Hematopoietic multipotent progenitor cell treated with erythropoietin and hydrocortisone succinate and interleukin-3 and kit ligand, for 17 days (in vitro differentiated cells): Measurements from ENCODE around the gene SOX6.
A peak's percentile ranks its signal among the peaks of the same experiment; 100 is the strongest.

Experiments
- DNase-seq: peaks from one replicate; pipeline ENCODE4 v3.0.0-alpha.2; 2015; ENCODE audit warnings: low spot score

Gene SOX6

GRCh38 chr11:15958910-15959309, 397.4 kb downstream of the SOX6 start:
- no peak for DNase-seq

- DNase-seq = no peak
Observed at GRCh38 chr11:15957234-15957633, 399.1 kb downstream of the SOX6 start.

GRCh38 chr11:15956302-15956701, 400.0 kb downstream of the SOX6 start:
- DNase-seq = no peak

- no peak for DNase-seq
Observed at GRCh38 chr11:15955595-15955994, 400.8 kb downstream of the SOX6 start.

DNA sequence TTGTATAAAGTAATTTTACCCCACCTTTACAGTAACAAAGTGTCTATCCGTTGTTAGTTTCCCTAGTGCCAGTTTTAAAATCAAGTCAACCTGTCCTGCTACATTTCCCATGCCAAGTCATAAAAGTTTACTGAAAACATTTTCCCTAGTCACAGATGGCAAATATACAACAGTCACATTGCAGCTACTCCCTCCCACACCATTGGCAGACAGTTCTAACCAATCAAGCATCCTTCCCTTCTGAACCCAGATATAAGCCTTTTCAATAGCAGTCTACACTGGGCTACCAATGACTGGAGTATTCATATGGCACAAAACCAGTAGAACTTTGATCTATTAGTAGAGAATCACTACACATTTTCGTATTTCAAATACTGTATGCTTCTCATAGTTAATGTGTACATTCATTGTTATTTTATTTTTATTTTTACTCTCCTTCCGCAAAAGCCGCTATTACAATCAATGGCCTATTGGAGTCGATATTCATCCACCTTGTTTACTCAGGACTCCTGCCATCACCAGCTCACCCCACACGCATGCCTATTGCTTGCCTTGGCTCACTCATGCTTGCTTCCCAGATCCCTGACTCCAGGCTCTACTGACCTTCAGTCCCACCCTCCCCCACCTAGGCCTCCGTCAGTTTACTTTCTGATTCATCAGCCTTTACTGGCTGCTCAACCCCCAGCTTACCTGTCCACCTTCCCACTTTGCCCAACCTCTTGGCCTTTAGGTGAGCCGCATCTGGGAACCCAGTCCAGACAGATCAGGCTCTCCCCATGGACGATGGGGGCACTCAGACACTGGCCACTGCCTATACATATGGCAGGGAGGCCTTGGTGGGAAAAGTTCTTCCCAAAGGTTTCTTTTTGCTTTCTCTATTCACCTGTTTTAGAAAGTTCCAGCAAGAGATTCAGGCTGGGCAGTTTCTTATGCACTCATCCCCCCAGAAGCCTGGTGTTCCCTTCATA, 408.4 kb downstream of the SOX6 start:
- no peak for DNase-seq

DNA sequence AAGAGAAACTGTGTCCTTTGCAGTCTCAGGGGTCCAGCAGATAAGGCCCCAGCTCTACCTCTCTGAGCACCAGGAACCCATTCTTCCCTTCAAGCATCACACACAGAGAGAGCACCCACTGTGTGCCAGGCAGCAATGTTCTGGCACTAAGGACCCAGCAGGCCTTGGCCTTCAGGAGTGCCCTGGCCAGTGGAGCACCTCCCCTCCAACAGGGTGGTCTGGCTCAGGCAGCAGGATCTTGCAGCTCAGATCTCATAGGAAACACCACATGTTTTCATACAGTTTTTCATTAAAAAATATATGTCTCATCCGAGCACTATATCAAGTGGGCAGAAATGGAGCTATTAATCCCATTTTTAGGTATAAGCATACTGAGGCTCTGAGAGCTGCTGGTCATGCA, 410.6 kb downstream of the SOX6 start:
- no peak for DNase-seq

GRCh38 chr11:15944460-15944859, 411.9 kb downstream of the SOX6 start:
- DNase-seq = no peak

- no peak for DNase-seq
Observed at GRCh38 chr11:15943418-15944197, 412.7 kb downstream of the SOX6 start.

DNA sequence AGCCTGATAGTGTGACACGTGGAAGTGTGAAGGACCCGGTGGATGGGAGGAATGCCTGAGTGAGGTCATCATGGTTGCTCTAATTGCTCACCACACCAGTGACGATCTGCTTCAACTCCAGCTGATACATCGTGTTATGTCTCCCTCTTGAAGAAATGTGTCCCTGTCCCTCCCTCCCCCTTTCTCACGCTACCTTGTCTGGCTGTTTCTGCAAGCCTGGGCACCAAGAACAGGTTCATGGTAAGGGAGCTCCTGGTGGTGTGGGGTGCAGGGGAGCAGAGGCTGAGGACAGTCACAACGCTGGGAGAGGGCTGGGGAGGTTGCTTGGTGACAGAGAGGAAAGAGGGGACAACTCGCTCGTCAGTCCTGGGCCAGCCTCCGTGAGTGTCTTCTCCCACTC, 413.4 kb downstream of the SOX6 start:
- DNase-seq = no peak

- no peak for DNase-seq
Observed at GRCh38 chr11:15942126-15942525, 414.2 kb downstream of the SOX6 start.

DNA sequence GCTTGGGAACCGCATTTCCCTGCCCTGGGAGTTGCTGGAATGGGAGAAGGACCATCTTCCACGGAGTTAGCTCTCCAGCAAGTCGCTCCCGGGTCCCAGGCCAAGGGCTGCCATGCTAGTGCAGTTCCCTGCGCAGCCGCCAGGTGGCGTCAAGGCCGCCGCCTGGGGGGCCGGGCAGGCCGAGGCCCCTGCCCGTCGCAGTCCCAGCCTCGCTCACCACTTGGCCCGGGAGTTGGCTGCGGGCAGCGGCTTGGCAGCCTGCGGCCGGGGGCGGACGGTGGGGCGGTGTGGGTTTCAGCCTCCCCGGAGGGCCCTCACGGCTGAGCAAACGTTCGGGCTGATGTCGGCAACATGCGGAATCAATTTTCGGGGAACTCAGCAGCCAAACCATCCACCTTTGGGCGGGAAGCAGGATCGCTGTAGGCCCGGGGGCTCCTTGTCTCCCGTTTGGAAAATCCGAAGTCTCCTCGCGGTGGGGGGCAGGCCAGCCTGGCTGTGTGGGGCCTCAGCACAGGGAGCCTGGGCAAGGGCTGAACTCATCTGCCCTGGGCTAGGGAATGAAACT, 415.1 kb downstream of the SOX6 start:
- peak; percentile 62 for DNase-seq

- DNase-seq = no peak
Observed at GRCh38 chr11:15940462-15941205, 415.7 kb downstream of the SOX6 start.

GRCh38 chr11:15938983-15939382, 417.4 kb downstream of the SOX6 start:
- DNase-seq = no peak

DNA sequence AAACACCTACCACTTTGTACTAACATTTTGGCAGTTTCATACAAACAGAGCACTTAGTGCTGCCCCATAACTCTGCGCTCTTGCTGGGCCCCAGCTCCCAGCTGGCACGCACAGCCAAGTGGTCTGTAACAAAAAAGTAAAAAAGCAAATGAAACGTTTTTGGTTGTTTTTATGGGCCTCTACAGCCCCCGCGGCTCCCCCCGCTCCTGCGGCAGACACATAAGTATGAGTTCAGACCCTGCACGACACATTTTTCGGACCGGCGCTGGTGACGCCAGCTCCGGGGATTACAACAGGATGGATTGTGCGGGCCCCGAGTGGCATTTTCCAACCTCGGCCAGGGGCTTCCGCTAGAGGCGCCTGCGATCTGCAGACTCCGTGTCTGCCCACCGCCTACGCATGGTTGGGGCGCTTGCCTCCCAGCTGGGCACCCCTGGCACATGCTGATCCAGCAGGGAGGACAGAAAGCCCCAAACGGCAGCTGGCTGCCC, 418.2 kb downstream of the SOX6 start:
- DNase-seq = no peak

GRCh38 chr11:15937601-15938120, 418.7 kb downstream of the SOX6 start:
- DNase-seq = no peak

GRCh38 chr11:15936011-15936410, 420.3 kb downstream of the SOX6 start:
- DNase-seq = no peak

- DNase-seq = no peak
Observed at GRCh38 chr11:15935373-15935772, 421.0 kb downstream of the SOX6 start.

DNA sequence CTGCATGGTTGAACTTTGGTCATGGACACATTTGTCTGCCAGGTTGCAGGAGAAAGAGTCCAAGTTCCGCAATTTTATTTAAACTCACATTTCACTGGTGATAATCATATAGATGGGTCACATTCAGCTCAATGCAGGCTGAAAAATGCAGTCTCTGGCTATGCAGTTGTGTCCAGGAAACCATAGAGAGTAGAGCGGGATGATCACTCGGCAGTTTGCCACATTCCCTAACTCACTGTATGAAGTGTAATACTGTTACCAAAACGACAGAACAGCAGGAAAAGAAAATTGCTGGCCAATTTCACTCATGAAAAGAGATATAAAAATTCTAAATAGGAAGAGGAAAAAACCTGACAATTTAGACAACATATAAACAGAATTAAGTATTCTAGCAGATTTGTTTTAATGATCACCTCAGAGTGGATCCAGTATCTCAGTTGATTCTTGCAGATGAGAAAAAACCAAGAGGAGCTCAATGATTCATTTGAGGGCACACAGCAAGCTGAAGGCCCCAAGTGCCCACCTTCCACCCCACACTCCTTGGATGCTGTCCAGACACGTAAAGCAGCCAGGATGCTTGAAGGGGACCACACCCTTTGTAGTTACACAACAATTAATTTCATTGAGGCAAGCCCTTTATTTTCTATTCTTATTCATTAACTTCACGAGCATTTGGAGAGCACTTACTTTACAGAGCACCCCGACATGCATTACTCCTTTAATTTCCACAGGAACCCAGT, 422.3 kb downstream of the SOX6 start:
- no peak for DNase-seq

DNA sequence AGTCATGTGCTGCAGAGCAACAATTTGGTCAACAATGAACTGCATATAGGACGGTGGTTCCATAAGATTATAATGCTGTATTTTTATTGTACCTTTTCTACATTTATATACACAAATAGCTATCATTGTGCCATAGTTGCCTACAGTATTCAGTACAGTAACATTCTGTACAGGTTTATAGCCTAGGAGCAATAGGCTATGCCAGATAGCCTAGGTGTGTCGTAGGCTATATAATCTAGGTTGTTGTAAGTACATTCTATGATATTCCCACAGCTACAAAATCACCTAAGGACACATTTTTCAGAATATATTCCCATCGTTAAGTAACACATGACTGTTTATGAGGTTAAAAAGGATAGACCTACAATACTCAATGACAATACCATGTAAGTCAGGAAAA, 423.9 kb downstream of the SOX6 start:
- DNase-seq = no peak

DNA sequence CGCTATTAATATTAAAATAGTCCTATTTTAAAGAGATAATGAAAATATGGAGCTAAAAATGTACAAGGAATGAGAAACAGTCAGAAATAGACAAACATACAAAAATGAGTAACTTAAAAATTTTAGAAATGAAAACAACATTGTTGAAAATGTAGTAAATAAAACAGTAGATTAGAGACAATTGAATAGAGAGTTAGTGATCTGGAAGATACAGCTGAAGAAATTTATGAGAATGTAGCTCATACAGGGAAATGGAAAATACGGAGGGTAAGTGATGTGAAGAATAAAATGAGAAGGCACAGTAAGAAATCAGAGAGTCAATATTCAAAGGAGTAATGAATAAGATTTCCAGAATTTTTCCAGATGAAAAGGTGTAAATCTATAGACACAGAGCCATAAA, 424.8 kb downstream of the SOX6 start:
- DNase-seq = no peak

DNA sequence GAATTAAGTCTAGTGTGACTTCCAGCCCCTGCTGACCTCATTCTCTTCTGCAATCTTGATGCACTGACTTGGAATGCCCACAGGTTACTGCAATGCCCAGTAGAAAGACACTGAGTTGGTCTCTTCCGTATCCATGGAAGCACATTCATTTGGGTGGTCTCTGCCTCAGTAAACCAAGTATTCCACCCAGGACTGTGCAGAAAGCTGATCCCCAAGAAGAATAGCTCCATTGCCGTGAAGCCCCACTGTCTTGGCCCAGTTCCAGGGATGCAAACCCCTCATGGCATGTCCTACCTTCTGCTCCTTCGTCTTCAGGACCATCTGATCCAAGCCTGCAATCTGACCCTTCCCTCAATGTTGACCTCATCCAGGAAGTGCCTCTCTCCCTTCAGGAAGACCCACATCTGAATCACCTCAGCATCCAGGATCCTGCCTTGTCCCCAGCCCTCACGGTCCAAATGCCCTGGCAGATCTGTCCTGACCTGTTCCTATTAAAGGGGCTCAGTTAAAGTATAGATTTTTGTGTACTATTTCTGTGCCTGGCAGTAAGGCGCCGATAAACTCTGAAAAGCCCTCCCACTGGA, 425.8 kb downstream of the SOX6 start:
- no peak for DNase-seq
